ENCODE measurements around the gene CHST11. TPM values are rescaled to one million over a fixed set of nuclear protein-coding genes. Genes with fewer than 3 reads are reported as not detected.

The CHST11 gene
- total RNA-seq, 2 experiments from 2014 or later: 53.4 to 53.6 TPM

GRCh38 chr12:104730763-104731162, 274.0 kb downstream of the CHST11 start:
- Mint-ChIP-seq H3K27ac (no peak overlapping the region), H3K4me3 (no peak overlapping the region), H3K9me3 (no peaks in the 10 kb centered on the region), H3K4me1 (ENCODE audit: low read depth) (peaks cover 38% of the 10 kb centered on the region), H3K27me3 (no peaks in the 10 kb centered on the region), H3K36me3 (ENCODE audit: low read depth) (no peaks in the 10 kb centered on the region)
- TF ChIP-seq CTCF (IDR thresholded peaks at IDR 0.05): no peak
- ATAC-seq (ENCODE audit: poor library complexity) (no peak), DNase-seq (no peak)
- ChIA-PET POLR2A (no interaction called here), CTCF (interaction anchor here (1.9 kb wide), 1 partner anchor 349 kb away, joined by 5 read pairs; no protein-coding TSS in a partner anchor)
- no peak overlapping the region for H3K27ac ChIP-seq (ENCODE audit: low read depth in 1 of 2, low read length in 2 of 2)
- H3K4me1 ChIP-seq (ENCODE audit: insufficient read depth, low read length): peaks cover 33% of the 10 kb centered on the region
- no peaks in the 10 kb centered on the region for H3K27me3 ChIP-seq (ENCODE audit: control insufficient read depth in 1 of 2, insufficient read depth in 2 of 2, low read length in 2 of 2)
- no peak overlapping the region for H3K4me3 ChIP-seq (ENCODE audit: low read length)
- intact Hi-C loops (cut with DNase I, micrococcal nuclease): no loop called here
- H3K36me3 ChIP-seq (ENCODE audit: insufficient read depth, low read length): peaks cover 4% of the 10 kb centered on the region
- H3K9me3 ChIP-seq (ENCODE audit: control insufficient read depth in 1 of 2, insufficient read depth in 1 of 2, low read length in 2 of 2): no peaks in the 10 kb centered on the region

- H3K4me3 Mint-ChIP-seq: no peak overlapping the region
- H3K4me1 ChIP-seq (ENCODE audit: insufficient read depth, low read length): peaks cover 50% of the 10 kb centered on the region
- DNase-seq (peak in 5 of 14 experiments; percentile 18 to 62 (median 29)), ATAC-seq (ENCODE audit: poor library complexity) (peak; percentile 72)
- peaks cover 4% of the 10 kb centered on the region for H3K36me3 ChIP-seq (ENCODE audit: insufficient read depth, low read length)
- H3K27me3 Mint-ChIP-seq: no peaks in the 10 kb centered on the region
- ChIA-PET CTCF (no interaction called here), POLR2A (no interaction called here)
- no peak overlapping the region for H3K4me3 ChIP-seq (ENCODE audit: low read length)
- no peaks in the 10 kb centered on the region for H3K27me3 ChIP-seq (ENCODE audit: control insufficient read depth in 1 of 2, insufficient read depth in 2 of 2, low read length in 2 of 2)
- H3K4me1 Mint-ChIP-seq (ENCODE audit: low read depth): peaks cover 66% of the 10 kb centered on the region
- H3K36me3 Mint-ChIP-seq (ENCODE audit: low read depth): no peaks in the 10 kb centered on the region
- H3K27ac Mint-ChIP-seq: no peak overlapping the region
- no peak for TF ChIP-seq CTCF (IDR thresholded peaks at IDR 0.05)
- no peaks in the 10 kb centered on the region for H3K9me3 ChIP-seq (ENCODE audit: control insufficient read depth in 1 of 2, insufficient read depth in 1 of 2, low read length in 2 of 2)
- no peak overlapping the region for H3K27ac ChIP-seq (ENCODE audit: low read depth in 1 of 2, low read length in 2 of 2)
- no peaks in the 10 kb centered on the region for H3K9me3 Mint-ChIP-seq
- intact Hi-C loops (cut with DNase I, micrococcal nuclease): no loop called here
Measured at GRCh38 chr12:104733717-104734175, 277.0 kb downstream of the CHST11 start.

GRCh38 chr12:104734541-104735095, 277.9 kb downstream of the CHST11 start:
- peak overlapping the region; percentile 27 for H3K27ac Mint-ChIP-seq
- H3K27ac ChIP-seq (ENCODE audit: low read depth in 1 of 2, low read length in 2 of 2): peak overlapping the region in 1 of 2 donors; percentile 1
- POLR2A ChIA-PET: no interaction called here
- H3K4me3 Mint-ChIP-seq: no peak overlapping the region
- TF ChIP-seq CTCF (IDR thresholded peaks at IDR 0.05): no peak
- no peak overlapping the region for H3K4me3 ChIP-seq (ENCODE audit: low read length)
- H3K27me3 ChIP-seq (ENCODE audit: control insufficient read depth in 1 of 2, insufficient read depth in 2 of 2, low read length in 2 of 2): no peaks in the 10 kb centered on the region
- H3K36me3 Mint-ChIP-seq (ENCODE audit: low read depth): no peaks in the 10 kb centered on the region
- no peak for DNase-seq
- peaks cover 58% of the 10 kb centered on the region for H3K4me1 ChIP-seq (ENCODE audit: insufficient read depth, low read length)
- CTCF ChIA-PET: no interaction called here
- no peaks in the 10 kb centered on the region for H3K27me3 Mint-ChIP-seq
- H3K9me3 Mint-ChIP-seq: no peaks in the 10 kb centered on the region
- no peaks in the 10 kb centered on the region for H3K36me3 ChIP-seq (ENCODE audit: insufficient read depth, low read length)
- H3K4me1 Mint-ChIP-seq (ENCODE audit: low read depth): peaks cover 71% of the 10 kb centered on the region
- intact Hi-C loops (cut with DNase I, micrococcal nuclease): no loop called here
- ATAC-seq (ENCODE audit: poor library complexity): no peak
- no peaks in the 10 kb centered on the region for H3K9me3 ChIP-seq (ENCODE audit: control insufficient read depth in 1 of 2, insufficient read depth in 1 of 2, low read length in 2 of 2)

Data from CD4-positive, alpha-beta T cell (primary cell).